NCI-H187 (cell line): Measurements from ENCODE around the gene ACSL4.

Source experiments
- DNase-seq, 2 experiments: peaks; one replicate each; lab custom pipeline; 2025; lab: John Stamatoyannopoulos, UW

ACSL4 gene

GRCh38 chrX:109614951-109615350 is 118.1 kb downstream of the ACSL4 start:
- no peak for DNase-seq

GRCh38 chrX:109601486-109601885 is 131.6 kb downstream of the ACSL4 start:
- no peak for DNase-seq

GRCh38 chrX:109600237-109600651 is 132.8 kb downstream of the ACSL4 start:
- no peak for DNase-seq

- no peak for DNase-seq
Observed at GRCh38 chrX:109596015-109596414, 137.0 kb downstream of the ACSL4 start.
